Fibroblast of skin of scalp (primary cell): Measurements from ENCODE around the gene PCDHGA1.
"Not testable (repeated sequence)": the region's sequence is repeated elsewhere in the genome, so short reads cannot be mapped to it uniquely, and the experiment has no call there.

ENCODE experiments used
- DNase-seq: peaks from one replicate; pipeline ENCODE4 v3.0.0-alpha.2; 2013

The PCDHGA1 gene

DNA sequence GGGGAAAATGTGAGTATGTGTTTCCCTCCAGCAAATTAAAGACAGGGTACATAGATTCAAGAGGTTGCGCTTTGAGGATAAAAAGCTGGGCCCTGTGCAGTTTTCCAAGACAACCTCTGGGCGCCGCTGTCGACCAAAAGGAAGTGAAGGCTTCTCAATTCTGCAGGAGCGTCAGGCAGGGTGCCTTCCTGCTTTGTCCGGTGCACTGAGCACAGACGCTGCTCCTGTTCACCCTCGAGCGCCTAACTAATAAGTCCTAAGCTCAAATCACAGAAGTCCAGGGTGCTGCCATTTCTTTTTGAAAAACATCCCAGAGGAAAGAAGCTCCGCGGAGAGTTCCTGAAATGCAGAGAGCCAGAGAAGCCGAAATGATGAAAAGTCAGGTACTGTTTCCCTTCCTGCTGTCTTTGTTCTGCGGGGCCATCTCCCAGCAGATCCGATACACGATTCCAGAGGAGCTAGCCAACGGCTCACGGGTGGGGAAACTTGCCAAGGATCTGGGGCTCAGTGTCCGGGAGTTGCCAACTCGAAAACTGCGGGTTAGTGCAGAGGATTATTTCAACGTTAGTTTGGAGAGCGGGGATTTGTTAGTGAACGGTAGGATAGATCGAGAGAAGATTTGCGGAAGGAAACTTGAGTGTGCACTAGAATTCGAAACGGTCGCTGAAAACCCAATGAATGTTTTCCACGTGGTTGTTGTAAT is 19.8 kb downstream of the PCDHGA1 start, which contains the start of gene PCDHGB1:
Gene PCDHGB1, plus strand, starts transcription at position 183 of the 703 bp plus-strand sequence. Its CDS starts 162 bp downstream, at position 345.
- peak; percentile 60 for DNase-seq

DNA sequence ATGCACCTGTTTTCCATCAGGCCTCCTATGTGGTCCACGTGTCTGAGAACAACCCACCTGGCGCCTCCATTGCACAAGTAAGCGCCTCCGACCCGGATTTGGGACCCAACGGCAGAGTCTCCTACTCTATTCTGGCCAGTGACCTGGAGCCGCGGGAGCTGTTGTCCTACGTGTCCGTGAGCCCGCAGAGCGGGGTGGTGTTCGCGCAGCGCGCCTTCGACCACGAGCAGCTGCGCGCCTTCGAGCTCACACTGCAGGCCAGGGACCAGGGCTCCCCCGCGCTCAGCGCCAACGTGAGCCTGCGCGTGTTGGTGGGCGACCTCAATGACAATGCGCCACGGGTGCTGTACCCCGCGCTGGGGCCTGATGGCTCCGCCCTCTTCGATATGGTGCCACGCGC is 21.3 kb downstream of the PCDHGA1 start:
- no peak for DNase-seq

DNA sequence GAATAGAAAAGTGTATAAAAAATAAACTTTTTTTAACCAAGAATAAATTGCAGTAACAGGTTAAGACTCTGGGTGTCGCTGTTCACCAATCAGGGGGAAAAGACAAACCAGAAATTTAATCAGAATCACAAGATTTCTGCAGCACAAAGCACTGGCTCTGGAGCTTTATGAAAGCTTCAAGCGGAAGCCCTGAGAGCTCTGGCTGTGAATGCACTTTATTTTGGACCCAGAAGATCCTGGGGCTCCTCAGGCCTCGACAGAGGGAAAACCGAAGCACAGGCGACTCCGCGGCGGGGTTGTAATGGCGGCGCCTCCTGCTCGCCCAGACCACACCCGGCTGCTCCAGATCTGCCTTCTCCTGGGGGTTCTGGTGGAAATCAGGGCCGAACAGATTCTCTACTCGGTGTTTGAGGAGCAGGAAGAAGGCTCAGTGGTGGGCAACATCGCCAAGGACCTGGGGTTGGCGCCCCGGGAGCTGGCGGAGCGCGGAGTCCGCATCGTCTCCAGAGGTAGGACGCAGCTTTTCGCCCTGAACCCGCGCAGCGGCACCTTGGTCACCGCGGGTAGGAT is 24.7 kb downstream of the PCDHGA1 start, which contains the start of gene PCDHGA4:
Gene PCDHGA4, plus strand, starts transcription at position 122 of the 570 bp plus-strand sequence. Its CDS starts 87 bp downstream, at position 209.
- DNase-seq, result peak; percentile 27

DNA sequence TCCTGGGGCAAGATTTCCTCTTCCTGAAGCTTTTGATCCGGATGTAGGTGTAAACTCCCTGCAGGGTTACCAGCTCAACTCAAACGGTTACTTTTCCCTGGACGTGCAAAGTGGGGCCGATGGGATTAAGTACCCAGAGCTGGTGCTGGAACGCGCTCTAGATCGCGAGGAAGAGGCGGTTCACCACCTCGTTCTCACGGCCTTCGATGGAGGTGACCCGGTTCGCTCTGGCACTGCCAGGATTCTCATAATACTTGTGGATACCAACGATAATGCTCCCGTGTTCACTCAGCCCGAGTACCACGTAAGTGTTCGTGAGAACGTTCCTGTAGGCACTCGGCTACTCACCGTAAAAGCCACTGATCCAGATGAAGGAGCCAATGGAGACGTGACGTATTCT is 25.3 kb downstream of the PCDHGA1 start:
- no peak for DNase-seq

GRCh38 chr5:141356133-141356532 is 25.8 kb downstream of the PCDHGA1 start:
- DNase-seq, result no peak

GRCh38 chr5:141356950-141357349 is 26.6 kb downstream of the PCDHGA1 start:
- DNase-seq, result no peak

DNA sequence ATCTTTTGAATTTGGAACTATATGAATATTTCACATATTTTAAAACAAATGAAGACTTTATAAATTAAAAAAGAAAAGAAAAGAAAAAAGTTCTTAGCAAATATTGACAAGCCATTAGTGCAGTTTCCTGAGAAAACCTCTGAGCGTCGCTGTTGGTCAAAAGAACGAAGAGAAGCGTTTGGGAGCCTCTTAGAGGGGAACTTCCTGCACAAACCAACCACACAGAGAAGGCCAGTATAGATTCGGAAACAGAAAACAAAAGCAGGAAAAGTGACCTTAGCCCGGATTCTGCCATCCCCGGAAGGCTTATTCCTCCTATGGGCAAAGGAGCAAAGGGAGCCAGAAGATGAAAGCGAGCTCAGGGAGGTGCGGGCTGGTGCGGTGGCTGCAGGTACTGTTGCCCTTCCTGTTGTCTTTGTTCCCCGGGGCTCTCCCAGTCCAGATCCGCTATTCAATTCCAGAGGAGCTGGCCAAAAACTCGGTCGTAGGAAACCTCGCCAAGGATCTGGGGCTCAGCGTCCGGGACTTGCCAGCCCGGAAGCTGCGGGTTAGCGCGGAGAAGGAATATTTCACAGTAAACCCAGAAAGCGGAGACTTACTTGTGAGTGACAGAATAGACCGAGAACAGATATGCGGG is 29.6 kb downstream of the PCDHGA1 start, which contains the start of gene PCDHGB2:
Gene PCDHGB2, plus strand, starts transcription at position 205 of the 637 bp plus-strand sequence. Its CDS starts 142 bp downstream, at position 347.
- peak; percentile 43 for DNase-seq

GRCh38 chr5:141360685-141361084 is 30.4 kb downstream of the PCDHGA1 start:
- DNase-seq, result no peak

DNA sequence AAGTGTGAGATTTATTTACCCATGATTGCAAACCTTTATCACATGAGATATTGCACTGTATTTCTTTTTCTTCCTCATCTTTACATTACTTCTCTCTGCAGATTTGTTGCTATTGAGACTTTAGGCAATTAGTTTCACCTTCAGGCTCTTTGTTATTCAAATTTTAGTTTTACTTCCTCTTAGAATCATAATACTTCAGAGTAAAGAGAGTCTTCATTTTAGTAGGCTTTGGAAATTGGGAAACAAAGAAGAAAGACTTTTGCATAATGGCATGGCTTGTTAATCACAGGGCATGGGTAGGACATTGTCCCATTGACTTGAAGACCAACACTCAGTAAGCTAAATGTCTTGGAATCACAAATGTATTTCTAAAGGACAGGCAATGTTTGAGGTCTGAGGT is 32.4 kb downstream of the PCDHGA1 start:
- DNase-seq, result no peak

DNA sequence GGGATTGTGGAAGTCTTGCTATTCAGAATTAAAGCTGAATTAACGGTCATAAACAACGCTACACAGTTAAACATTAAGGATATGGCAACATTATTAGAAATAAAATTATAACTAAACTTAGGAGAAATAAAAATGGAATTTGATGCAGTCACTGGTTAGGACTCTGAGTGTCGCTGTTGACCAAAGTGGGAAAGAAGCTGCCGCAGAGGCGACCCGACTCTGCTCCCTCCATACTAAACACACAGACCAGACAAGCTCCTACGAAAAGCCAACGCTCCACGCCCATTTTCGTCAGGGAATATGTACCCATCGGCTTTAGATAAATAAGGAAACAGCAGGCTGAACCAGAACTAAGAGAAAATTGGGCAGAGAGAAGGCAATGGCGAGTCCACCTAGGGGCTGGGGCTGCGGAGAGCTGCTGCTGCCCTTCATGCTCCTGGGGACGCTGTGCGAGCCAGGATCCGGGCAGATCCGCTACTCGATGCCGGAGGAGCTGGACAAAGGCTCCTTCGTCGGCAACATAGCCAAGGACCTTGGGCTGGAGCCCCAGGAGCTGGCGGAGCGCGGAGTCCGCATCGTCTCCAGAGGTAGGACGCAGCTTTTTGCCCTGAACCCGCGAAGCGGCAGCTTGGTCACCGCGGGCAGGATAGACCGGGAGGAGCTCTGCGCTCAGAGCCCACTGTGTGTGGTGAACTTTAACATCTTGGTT is 33.8 kb downstream of the PCDHGA1 start, which contains the start of gene PCDHGA5:
Gene PCDHGA5, plus strand, starts transcription at position 211 of the 709 bp plus-strand sequence. Its CDS starts 169 bp downstream, at position 380.
- DNase-seq, result peak; percentile 47

DNA sequence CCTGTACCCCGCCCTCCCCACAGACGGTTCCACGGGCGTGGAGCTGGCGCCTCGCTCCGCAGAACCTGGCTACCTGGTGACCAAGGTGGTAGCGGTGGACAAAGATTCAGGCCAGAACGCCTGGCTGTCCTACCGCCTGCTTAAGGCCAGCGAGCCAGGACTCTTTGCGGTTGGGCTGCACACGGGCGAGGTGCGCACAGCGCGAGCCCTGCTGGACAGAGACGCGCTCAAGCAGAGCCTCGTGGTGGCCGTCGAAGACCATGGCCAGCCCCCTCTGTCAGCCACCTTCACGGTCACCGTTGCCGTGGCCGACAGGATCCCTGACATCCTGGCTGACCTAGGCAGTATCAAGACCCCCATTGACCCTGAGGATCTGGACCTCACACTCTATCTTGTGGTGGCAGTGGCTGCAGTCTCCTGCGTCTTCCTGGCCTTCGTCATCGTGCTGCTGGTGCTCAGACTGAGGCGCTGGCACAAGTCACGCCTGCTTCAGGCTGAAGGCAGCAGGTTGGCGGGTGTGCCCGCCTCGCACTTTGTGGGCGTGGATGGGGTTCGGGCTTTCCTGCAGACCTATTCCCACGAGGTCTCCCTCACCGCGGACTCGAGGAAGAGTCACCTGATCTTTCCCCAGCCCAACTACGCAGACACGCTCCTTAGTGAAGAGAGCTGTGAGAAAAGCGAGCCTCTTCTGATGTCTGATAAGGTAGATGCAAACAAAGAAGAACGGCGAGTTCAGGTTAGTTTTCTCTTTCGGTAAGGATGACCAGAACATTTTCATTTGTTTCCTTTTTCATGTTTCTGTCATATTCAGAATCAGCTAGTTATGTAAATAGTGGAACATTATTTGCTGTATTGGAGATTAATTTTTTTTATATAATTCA is 35.9 kb downstream of the PCDHGA1 start:
- no peak for DNase-seq

- peak; percentile 66 for DNase-seq
Measured at GRCh38 chr5:141369994-141370848, 39.9 kb downstream of the PCDHGA1 start, which contains the start of gene PCDHGB3. TSS of gene PCDHGB3 (plus strand) at chr5:141370242. CDS start at chr5:141370395, 153 bp downstream.

GRCh38 chr5:141371572-141372475 is 41.5 kb downstream of the PCDHGA1 start:
- no peak for DNase-seq

- DNase-seq, result peak; percentile 48
Measured at GRCh38 chr5:141373673-141374317, 43.5 kb downstream of the PCDHGA1 start, which contains the start of gene PCDHGA6. TSS of gene PCDHGA6 (plus strand) at chr5:141373891. CDS start at chr5:141374084, 193 bp downstream.

- no peak for DNase-seq
Measured at GRCh38 chr5:141374627-141375026, 44.3 kb downstream of the PCDHGA1 start.

DNA sequence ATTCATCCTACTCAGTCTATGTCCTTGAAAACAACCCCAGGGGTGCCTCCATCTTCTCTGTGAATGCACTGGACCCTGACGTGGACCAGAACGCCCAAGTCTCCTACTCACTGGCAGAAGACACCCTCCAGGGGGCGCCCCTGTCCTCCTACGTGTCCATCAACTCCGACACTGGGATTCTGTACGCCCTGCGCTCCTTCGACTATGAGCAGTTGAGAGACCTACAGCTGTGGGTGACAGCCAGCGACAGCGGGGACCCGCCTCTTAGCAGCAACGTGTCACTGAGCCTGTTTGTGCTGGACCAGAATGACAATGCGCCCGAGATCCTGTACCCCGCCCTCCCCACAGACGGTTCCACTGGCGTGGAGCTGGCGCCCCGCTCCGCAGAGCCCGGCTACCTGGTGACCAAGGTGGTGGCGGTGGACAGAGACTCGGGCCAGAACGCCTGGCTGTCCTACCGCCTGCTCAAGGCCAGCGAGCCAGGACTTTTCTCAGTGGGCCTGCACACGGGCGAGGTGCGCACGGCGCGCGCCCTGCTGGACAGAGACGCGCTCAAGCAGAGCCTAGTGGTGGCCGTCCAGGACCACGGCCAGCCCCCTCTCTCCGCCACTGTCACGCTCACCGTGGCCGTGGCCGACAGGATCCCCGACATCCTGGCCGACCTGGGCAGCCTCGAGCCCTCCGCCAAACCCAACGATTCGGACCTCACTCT is 45.3 kb downstream of the PCDHGA1 start:
- DNase-seq, result not testable (repeated sequence)

DNA sequence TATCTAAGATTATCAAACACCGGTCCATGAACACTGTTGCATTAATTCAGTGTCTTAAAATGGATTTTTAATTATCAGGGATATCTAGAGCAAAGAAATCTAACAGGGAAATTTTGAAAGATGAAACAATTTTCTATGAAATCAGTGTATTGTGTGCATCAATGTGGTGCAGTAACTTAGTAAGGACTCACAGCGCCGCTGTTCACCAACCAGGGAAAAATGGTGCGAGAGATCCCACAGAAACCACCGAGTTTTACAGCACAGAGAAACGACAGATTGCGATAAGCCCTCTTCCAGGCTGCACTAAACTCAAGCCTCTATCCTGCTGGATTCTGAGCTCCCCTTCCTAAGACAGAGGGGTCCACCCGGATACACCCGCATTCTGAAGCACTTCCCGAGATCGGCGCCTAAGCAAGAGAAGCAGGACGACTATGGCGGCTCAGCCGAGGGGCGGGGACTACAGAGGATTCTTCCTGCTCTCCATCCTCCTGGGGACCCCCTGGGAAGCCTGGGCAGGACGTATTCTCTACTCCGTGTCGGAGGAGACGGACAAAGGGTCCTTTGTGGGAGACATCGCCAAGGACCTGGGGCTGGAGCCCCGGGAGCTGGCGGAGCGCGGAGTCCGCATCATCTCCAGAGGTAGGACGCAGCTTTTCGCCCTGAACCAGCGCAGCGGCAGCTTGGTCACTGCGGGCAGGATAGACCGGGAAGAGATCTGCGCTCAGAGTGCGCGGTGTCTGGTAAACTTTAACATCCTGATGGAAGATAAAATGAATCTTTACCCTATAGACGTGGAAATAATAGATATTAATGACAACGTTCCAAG is 52.4 kb downstream of the PCDHGA1 start, which contains the start of gene PCDHGA7:
Gene PCDHGA7, plus strand, starts transcription at position 274 of the 826 bp plus-strand sequence. Its CDS starts 158 bp downstream, at position 432.
- DNase-seq, result peak; percentile 58
